SH-SY5Y (cell line): Measurements from ENCODE around the gene FXYD7.

Experiments used
- GATA2 ChIP-seq: IDR thresholded peaks from 2 replicates; pipeline ENCODE4 v1.6.1; 2011; ENCODE audit warnings: mild to moderate bottlenecking, low read depth, low read length
- GATA3 ChIP-seq: IDR thresholded peaks from 2 replicates; pipeline ENCODE4 v1.6.1; 2011; ENCODE audit warnings: low read depth, mild to moderate bottlenecking, low read length, moderate library complexity

DNA sequence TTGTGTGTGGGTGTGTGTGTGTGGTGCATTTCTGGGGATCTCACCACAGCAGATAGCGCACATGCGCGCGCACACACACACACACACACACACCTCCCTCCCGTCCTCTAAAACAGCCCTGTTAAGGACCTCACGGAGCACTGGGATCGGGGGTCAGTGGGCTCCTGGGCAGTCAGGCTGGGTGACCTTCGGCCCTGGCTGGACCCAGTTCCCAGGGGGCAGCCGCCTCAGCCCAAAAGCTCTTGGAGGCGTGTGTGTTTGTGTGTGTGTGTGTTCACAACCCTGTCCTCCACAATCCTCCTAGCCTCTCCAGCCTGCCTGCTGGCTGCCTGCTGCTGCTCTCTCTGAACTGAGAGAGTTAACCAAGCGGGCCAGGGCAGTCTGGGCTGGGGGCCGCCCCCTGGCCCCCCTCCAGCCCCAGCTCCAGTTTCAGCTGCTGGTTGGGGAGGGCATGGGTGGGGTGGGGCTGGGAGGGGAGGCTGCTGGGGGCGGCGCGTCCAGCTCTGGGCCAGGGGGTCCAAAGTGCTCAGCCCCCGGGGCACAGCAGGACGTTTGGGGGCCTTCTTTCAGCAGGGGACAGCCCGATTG lies 4.7 kb upstream of the FXYD7 start, which contains the start of gene FXYD1:
- TF ChIP-seq GATA3 (no peak), GATA2 (no peak)
